Fibroblast of gingiva (primary cell): ENCODE measurements around the gene MRPL10.

Experiments used
- DNase-seq: peaks from one replicate; pipeline ENCODE4 v3.0.0-alpha.2; 2011; ENCODE audit warnings: low read depth

The MRPL10 gene

GRCh38 chr17:47831003-47831933 is at the start of gene MRPL10, which contains the start of gene LRRC46:
MRPL10 (minus strand) TSS chr17:47831541; CDS start chr17:47831511, 30 bp downstream.
LRRC46 (plus strand) TSS chr17:47831670; CDS start chr17:47831990, 320 bp downstream.
- peak; percentile 90 for DNase-seq

GRCh38 chr17:47879776-47880454 is 48.6 kb upstream of the MRPL10 start:
- DNase-seq: no peak

- no peak for DNase-seq
Observed at GRCh38 chr17:47879028-47879585, 47.8 kb upstream of the MRPL10 start.

- no peak for DNase-seq
Observed at GRCh38 chr17:47878203-47879027, 47.1 kb upstream of the MRPL10 start.

GRCh38 chr17:47877368-47878034 is 46.2 kb upstream of the MRPL10 start:
- DNase-seq: no peak

GRCh38 chr17:47875011-47875985 is 44.0 kb upstream of the MRPL10 start:
- no peak for DNase-seq

GRCh38 chr17:47873200-47874090 is 42.1 kb upstream of the MRPL10 start:
- DNase-seq: no peak

GRCh38 chr17:47872651-47873161 is 41.4 kb upstream of the MRPL10 start:
- no peak for DNase-seq

- DNase-seq: no peak
Observed at GRCh38 chr17:47872019-47872650, 40.8 kb upstream of the MRPL10 start.

GRCh38 chr17:47871048-47871447 is 39.7 kb upstream of the MRPL10 start:
- no peak for DNase-seq

GRCh38 chr17:47870056-47870455 is 38.7 kb upstream of the MRPL10 start:
- no peak for DNase-seq

GRCh38 chr17:47869114-47869513 is 37.8 kb upstream of the MRPL10 start:
- DNase-seq: no peak

- DNase-seq: no peak
Observed at GRCh38 chr17:47867813-47868533, 36.6 kb upstream of the MRPL10 start.

- DNase-seq: no peak
Observed at GRCh38 chr17:47866941-47867340, 35.6 kb upstream of the MRPL10 start.

- no peak for DNase-seq
Observed at GRCh38 chr17:47864791-47865216, 33.5 kb upstream of the MRPL10 start.

- peak; percentile 69 for DNase-seq
Observed at GRCh38 chr17:47862621-47863440, 31.5 kb upstream of the MRPL10 start.

- DNase-seq: no peak
Observed at GRCh38 chr17:47860386-47860785, 29.0 kb upstream of the MRPL10 start.
